GM06990 (cell line): ENCODE measurements around the gene LHFPL4.
"Not testable (repeated sequence)": the region's sequence is repeated elsewhere in the genome, so short reads cannot be mapped to it uniquely, and the experiment has no call there.

ENCODE experiments used
- DNase-seq: peaks from one replicate; pipeline ENCODE4 v3.0.0-alpha.2; 2011; ENCODE audit not compliant: insufficient read length; ENCODE audit errors: extremely low read depth
- H3K27me3 ChIP-seq: replicated peaks from 2 replicates; pipeline ENCODE4 v1.6.0; 2011; ENCODE audit warnings: low read length; ENCODE audit not compliant: control insufficient read depth, insufficient read depth
- H3K36me3 ChIP-seq: 2 replicates; pipeline ENCODE4 v1.5.1; 2011; ENCODE audit warnings: low read length; ENCODE audit not compliant: control insufficient read depth, insufficient read depth
- H3K4me3 ChIP-seq: replicated peaks from 2 replicates; pipeline ENCODE4 v1.5.1; 2011; ENCODE audit warnings: low read depth, mild to moderate bottlenecking, control low read depth, low read length
- TF ChIP-seq, protein P1 (sequence below): IDR thresholded peaks from 2 replicates; pipeline ENCODE4 v1.5.1; 2011; ENCODE audit warnings: low read length, control low read depth, mild to moderate bottlenecking, inconsistent platforms; ENCODE audit not compliant: insufficient read depth, poor library complexity, severe bottlenecking

LHFPL4 gene

DNA sequence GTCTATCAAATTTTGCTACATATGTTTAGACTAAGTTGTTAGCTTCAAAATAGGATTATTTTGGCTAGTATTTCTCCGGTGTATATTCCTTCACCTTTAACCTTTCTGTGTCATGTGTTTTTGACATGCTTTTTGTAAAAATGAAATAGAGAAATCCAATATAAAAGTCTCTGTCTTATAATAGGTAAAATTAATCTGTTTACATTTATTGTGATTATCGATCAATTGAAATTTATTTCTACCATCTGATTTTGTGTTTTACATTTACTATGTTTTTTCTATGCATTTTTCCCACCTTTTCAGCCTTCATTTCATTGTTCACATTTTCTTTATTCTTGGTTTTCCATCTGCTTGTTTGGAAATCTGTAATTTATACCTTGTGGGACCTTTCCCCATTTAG, 11.7 kb upstream of the LHFPL4 start:
- no peak overlapping the region for H3K4me3 ChIP-seq
- no peak for DNase-seq
- TF ChIP-seq, protein P1, sequence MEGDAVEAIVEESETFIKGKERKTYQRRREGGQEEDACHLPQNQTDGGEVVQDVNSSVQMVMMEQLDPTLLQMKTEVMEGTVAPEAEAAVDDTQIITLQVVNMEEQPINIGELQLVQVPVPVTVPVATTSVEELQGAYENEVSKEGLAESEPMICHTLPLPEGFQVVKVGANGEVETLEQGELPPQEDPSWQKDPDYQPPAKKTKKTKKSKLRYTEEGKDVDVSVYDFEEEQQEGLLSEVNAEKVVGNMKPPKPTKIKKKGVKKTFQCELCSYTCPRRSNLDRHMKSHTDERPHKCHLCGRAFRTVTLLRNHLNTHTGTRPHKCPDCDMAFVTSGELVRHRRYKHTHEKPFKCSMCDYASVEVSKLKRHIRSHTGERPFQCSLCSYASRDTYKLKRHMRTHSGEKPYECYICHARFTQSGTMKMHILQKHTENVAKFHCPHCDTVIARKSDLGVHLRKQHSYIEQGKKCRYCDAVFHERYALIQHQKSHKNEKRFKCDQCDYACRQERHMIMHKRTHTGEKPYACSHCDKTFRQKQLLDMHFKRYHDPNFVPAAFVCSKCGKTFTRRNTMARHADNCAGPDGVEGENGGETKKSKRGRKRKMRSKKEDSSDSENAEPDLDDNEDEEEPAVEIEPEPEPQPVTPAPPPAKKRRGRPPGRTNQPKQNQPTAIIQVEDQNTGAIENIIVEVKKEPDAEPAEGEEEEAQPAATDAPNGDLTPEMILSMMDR = no peak
- H3K36me3 ChIP-seq = no peaks in the 10 kb centered on the region
- H3K27me3 ChIP-seq = no peaks in the 10 kb centered on the region

DNA sequence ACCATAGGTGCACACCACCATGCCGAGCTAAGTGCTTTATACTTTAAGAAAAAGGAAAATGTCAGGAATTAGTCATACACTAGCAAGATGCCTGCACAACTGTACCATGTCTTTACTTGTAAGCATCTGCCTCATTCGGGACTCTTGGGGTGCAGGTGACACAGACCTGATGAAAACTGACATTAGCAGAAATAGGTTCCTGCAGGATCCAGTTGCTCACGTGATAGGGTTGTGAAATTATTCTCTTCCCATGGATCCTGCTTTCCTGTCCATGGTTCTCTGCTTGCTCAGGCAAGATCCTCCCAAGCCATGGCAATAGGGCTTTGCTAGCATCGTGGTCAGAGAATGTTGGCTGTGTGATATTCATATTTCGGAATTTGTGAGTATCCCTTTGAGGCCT, 10.2 kb upstream of the LHFPL4 start:
- no peak for DNase-seq
- Histone ChIP-seq H3K36me3 (no peaks in the 10 kb centered on the region), H3K27me3 (no peaks in the 10 kb centered on the region), H3K4me3 (no peak overlapping the region)
- TF ChIP-seq, protein P1 = no peak

DNA sequence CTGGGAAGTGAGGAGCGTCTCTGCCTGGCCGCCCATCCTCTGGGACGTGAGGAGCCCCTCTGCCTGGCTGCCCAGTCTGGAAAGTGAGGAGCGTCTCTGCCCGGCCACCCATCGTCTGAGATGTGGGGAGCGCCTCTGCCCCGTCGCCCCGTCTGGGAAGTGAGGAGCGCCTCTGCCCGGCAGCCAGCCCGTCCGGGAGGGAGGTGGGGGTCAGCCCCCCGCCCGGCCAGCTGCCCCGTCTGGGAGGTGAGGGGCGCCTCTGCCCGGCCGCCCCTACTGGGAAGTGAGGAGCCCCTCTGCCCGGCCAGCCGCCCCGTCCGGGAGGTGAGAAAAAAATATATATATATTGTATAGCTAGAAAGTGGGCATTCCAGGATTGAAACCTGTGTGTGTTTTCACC, 6.4 kb upstream of the LHFPL4 start:
- H3K36me3 ChIP-seq, H3K27me3 ChIP-seq, H3K4me3 ChIP-seq, DNase-seq: not testable (repeated sequence)

DNA sequence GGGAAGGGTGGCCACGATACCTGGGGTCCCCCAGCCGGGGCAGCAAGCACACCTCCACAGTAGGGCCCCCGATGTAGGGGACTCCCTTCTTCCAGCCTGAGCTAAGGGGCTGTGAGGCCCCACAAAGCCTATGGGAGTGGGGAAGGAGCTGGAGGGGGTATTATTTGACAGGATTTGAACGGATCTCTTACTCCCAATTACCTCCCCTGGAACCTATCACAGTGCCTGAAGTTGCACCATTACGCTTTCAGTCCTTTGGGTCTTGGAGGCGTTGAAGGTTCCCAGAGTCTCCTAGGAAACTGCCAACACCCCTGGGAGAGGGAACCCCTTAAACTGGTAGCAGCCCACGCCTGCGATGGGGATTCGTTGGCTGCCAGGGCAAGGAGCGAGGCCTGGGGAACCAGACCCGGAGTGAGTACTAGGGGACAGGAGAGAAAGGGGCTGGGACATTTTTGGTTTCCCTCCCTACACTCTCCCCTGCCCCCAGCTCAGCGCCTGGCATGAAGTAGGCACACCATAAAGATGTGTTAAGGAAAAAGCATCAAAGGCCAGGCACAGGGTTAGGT, 409 bp upstream of the LHFPL4 start:
- no peak overlapping the region for H3K4me3 ChIP-seq
- no peaks in the 10 kb centered on the region for H3K36me3 ChIP-seq
- TF ChIP-seq, protein P1 = no peak
- no peak for DNase-seq
- H3K27me3 ChIP-seq = no peaks in the 10 kb centered on the region

DNA sequence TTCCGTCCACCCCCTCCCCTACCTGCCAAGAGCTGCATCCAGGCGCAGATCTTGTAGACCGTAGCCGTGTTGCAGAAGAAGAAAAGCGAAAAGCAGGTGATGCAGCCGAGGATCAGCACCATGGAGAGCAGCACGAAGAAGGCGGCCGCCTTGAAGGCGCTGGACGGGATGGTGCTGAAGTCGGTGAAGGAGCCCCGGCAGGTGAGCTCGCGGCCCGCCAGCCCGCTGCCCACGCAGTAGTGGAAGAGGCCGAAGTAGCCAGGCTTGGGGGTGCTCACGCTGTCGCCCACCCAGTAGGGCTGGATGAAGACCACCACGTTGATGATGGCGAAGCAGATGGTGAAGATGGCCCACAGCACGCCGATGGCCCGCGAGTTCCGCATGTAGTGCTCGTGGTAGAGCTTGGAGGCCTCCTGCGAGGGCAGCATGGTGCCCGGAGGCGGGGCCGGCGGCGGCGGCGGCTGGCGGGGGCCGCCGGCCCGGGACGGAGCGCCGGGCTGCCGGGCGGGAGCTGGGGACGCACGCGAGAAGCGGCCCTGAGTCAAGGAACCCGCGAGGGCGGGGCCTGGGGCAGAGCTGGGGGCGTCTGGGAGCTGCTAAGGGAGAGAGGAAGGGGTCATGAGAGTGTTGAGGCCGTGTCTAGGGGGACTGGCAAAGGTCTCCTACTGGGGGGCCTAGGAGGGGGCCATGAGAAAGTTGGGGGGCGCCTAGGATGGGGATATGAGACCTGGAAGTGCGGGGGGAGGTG, 1.2 kb downstream of the LHFPL4 start:
- no peaks in the 10 kb centered on the region for H3K36me3 ChIP-seq
- DNase-seq = peak; percentile 14
- H3K27me3 ChIP-seq = no peaks in the 10 kb centered on the region

DNA sequence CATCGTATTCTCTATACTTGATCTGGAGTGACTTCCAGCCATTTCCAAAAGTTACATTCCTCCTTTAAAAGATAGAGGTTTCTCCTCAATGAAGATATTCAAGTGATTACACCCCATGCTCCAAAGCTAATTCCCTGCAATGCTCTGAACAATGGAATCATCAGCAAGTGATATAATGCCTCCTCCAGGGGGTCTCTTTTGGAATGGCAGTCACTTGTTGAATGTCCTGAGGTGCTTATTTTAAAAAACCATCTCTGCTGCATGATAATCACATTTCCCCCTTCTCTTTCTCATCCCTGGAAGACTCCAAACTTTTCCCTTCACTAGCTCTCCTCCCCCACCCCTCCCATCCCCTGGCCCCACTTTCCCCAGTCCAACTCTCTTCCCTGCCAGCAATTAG, 2.6 kb downstream of the LHFPL4 start:
- DNase-seq = no peak
- H3K27me3 ChIP-seq = no peaks in the 10 kb centered on the region
- H3K36me3 ChIP-seq = no peaks in the 10 kb centered on the region
- TF ChIP-seq, protein P1 = no peak
- H3K4me3 ChIP-seq = no peak overlapping the region

More for the DNA sequence above, 1.2 kb downstream of the LHFPL4 start:
- TF ChIP-seq, protein P1 = no peak
- H3K4me3 ChIP-seq = no peak overlapping the region
